Measurements from ENCODE around the gene SMIM45.

The SMIM45 gene

DNA sequence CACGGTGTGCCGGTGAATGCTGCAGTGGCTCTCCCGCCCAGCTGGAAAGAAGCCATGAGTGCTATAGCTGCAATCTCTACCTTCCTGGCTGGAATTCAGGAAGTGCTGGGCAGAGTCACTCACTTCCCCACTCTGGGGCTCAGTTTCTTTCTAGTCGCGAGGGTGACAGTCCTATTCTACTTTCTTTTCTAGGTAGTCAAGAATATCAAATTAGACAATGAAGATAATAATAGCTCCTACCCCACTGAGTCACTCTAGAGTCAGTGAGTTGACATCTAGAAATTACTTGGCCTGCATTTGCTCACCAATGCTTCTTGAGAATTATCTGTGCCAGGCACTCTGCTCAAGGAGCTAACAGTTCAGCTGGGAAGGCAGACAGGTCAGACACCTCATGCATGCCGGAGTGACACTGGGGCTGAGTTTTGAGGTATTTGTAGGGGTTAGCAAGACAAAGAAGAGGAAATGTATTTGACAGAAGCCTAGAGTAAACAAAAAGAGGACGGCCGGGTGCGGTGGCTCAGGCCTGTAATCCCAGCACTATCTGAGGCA, 8.2 kb upstream of the SMIM45 start:
- Histone ChIP-seq H3K4me2 (no peak overlapping the region), H3K36me3 (ENCODE audit: low read depth) (0 out of 2 replicates have a peak, but pooled peaks cover 2% of the 10 kb centered on the region), H3K9me2 (ENCODE audit: insufficient read depth) (no peaks in the 10 kb centered on the region), H3F3A (ENCODE audit: insufficient read depth, low read depth) (peaks cover 34% of the 10 kb centered on the region), H3K27ac (no peak overlapping the region), H3K79me2 (ENCODE audit: low read depth) (peaks cover 23% of the 10 kb centered on the region), H2AFZ (no peak overlapping the region), H3K4me3 (no peak overlapping the region), H3K4me1 (replicated peaks; ENCODE audit: insufficient read depth) (peaks cover 18% of the 10 kb centered on the region), H3K27me3 (ENCODE audit: insufficient read depth, low read depth) (no peaks in the 10 kb centered on the region), H3K9me3 (ENCODE audit: insufficient read depth, low read depth) (no peaks in the 10 kb centered on the region), H4K20me1 (ENCODE audit: insufficient read depth) (0 out of 2 replicates have a peak, but pooled peaks cover 9% of the 10 kb centered on the region)
- CTCF ChIA-PET = interaction anchor here (0.9 kb wide), 1 partner anchor 18 kb away, joined by 3 read pairs; no protein-coding TSS in a partner anchor
- BruUV-seq (replicated peaks) = no TSS peak
- DNase-seq = no peak
- TF ChIP-seq EZH2 (IDR thresholded peaks at IDR 0.05; ENCODE audit: low read depth) (no peak), CTCF (conservative IDR thresholded peaks at IDR 0.05) (no peak)
- POLR2A ChIA-PET (ENCODE audit: unreplicated experiment) = interaction anchor here (0.6 kb wide), 1 partner anchor 475 kb away, joined by 4 read pairs; the partner anchor contains the start of gene PHF5A
- intact Hi-C loops (cut with micrococcal nuclease; ENCODE audit: unreplicated experiment) = loop anchor here (10.0 kb wide), 1 partner anchor 131 kb away; the partner anchor contains the start of genes NAGA, PHETA2 and SMDT1

DNA sequence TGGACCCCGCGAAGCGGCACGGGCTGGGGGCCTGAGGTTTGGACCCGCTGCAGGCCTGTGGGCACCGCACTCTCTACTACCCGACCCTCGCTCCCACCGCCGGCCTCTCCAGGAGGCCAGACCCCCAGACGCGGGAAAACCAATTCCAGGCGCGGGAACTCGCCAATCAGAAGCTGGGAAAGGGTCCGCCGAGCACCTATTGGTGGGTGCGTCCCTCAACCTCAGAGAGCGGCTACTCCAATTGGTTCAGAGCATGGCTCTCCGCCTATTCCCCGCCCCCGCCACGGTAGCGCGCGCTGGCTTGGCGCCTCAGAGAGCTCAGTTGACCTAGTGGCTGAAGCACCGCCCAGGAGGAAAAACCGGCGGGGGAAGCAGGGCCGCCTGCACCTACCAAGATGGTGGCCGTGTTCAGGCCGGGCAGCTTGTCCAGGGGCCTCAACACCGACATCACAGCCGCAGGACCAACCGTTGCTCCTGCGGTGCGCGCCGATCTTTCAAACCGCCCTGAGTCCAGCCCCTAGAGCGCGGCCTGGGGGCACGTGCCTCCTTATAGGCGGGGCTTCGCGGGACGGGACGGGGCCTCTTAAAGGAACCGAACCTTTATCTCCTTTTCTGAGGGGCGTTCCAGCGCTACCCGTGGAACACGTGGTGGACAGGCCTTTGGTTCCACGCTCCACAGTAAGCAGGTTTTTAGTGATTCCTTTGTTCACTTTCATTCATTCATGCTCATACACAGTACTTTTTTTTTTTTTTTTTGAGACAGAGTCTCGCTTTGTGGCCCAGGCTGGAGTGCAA, 5.1 kb upstream of the SMIM45 start, which contains the start of gene CENPM:
Gene CENPM, minus strand, starts transcription at position 524 of the 795 bp plus-strand sequence. Its CDS starts 76 bp downstream, at position 448.
- peak; percentile 92 to 95 for DNase-seq
- TF ChIP-seq CTCF (conservative IDR thresholded peaks at IDR 0.05) (no peak), EZH2 (IDR thresholded peaks at IDR 0.05; ENCODE audit: low read depth) (no peak)
- no peaks in the 10 kb centered on the region for H3K27me3 ChIP-seq (ENCODE audit: insufficient read depth, low read depth)
- intact Hi-C loops (cut with micrococcal nuclease; ENCODE audit: unreplicated experiment) = loop anchor here (5.0 to 10.0 kb wide), 2 partner anchors 128 to 405 kb away; partner anchors contain the start of genes NAGA, PHETA2, POLR3H and SMDT1
- no peaks in the 10 kb centered on the region for H3K9me3 ChIP-seq (ENCODE audit: insufficient read depth, low read depth)
- no peaks in the 10 kb centered on the region for H4K20me1 ChIP-seq (ENCODE audit: insufficient read depth)
- no peaks in the 10 kb centered on the region for H3K36me3 ChIP-seq (ENCODE audit: low read depth)
- CTCF ChIA-PET = interaction anchor here (0.6 to 1.2 kb wide), 4 partner anchors 21 to 498 kb away, joined by 3 to 5 read pairs (median 4); no protein-coding TSS in a partner anchor
- H3K4me1 ChIP-seq (replicated peaks; ENCODE audit: insufficient read depth) = peaks cover 18% of the 10 kb centered on the region
- peak within 1 kb of the TSS; percentile 95 for H2AFZ ChIP-seq
- peak within 1 kb of the TSS; percentile 73 for H3K4me3 ChIP-seq
- H3F3A ChIP-seq (ENCODE audit: insufficient read depth, low read depth) = peaks cover 14% of the 10 kb centered on the region
- POLR2A ChIA-PET (ENCODE audit: unreplicated experiment) = interaction anchor here (0.5 to 0.7 kb wide), 11 partner anchors 114 to 1095 kb away, joined by 3 to 22 read pairs (median 4); partner anchors contain the start of gene SREBF2
- no peak within 1 kb of the TSS for H3K27ac ChIP-seq
- BruUV-seq (replicated peaks) = no TSS peak
- peak within 1 kb of the TSS; percentile 88 for H3K4me2 ChIP-seq
- H3K79me2 ChIP-seq (ENCODE audit: low read depth) = peaks cover 19% of the 10 kb centered on the region
- H3K9me2 ChIP-seq (ENCODE audit: insufficient read depth) = no peaks in the 10 kb centered on the region

GRCh38 chr22:41947424-41948080, 4.4 kb upstream of the SMIM45 start:
- BruUV-seq (replicated peaks) = TSS peak; percentile 66
- Histone ChIP-seq H3K79me2 (ENCODE audit: low read depth) (peaks cover 19% of the 10 kb centered on the region), H4K20me1 (ENCODE audit: insufficient read depth) (no peaks in the 10 kb centered on the region), H3F3A (ENCODE audit: insufficient read depth, low read depth) (peaks cover 10% of the 10 kb centered on the region), H3K9me2 (ENCODE audit: insufficient read depth) (no peaks in the 10 kb centered on the region), H3K4me1 (replicated peaks; ENCODE audit: insufficient read depth) (peaks cover 18% of the 10 kb centered on the region), H2AFZ (peak overlapping the region; percentile 95), H3K27ac (no peak overlapping the region), H3K4me3 (peak overlapping the region; percentile 73), H3K27me3 (ENCODE audit: insufficient read depth, low read depth) (no peaks in the 10 kb centered on the region), H3K9me3 (ENCODE audit: insufficient read depth, low read depth) (no peaks in the 10 kb centered on the region), H3K4me2 (peak overlapping the region; percentile 88), H3K36me3 (ENCODE audit: low read depth) (no peaks in the 10 kb centered on the region)
- ChIA-PET CTCF (interaction anchor here (0.6 to 1.2 kb wide), 3 partner anchors 22 to 497 kb away, joined by 3 to 5 read pairs (median 5); no protein-coding TSS in a partner anchor), POLR2A (ENCODE audit: unreplicated experiment) (interaction anchor here (0.6 to 0.7 kb wide), 3 partner anchors 115 to 144 kb away, joined by 3 to 5 read pairs (median 5); partner anchors contain the start of gene SREBF2)
- TF ChIP-seq EZH2 (IDR thresholded peaks at IDR 0.05; ENCODE audit: low read depth) (no peak), CTCF (conservative IDR thresholded peaks at IDR 0.05) (no peak)
- no peak for DNase-seq
- intact Hi-C loops (cut with micrococcal nuclease; ENCODE audit: unreplicated experiment) = loop anchor here (5.0 to 10.0 kb wide), 2 partner anchors 127 to 405 kb away; partner anchors contain the start of genes NAGA, PHETA2, POLR3H and SMDT1

Data from PC-9 (cell line).